ENCODE data around the gene TBRG1. TPM values are rescaled to one million over a fixed set of nuclear protein-coding genes. Genes with fewer than 3 reads are reported as not detected.
A peak's percentile ranks its signal among the peaks of the same experiment; 100 is the strongest.

Gene TBRG1
- total RNA-seq, 1 donor from 2014 or later = 35.9 TPM

- DNase-seq (ENCODE audit: low spot score in 2 of 2) (no peak), FAIRE-seq (no peak)
These were observed 10.6 kb upstream of the TBRG1 start for GRCh38 chr11:124612045-124612444.

GRCh38 chr11:124612567-124613246 lies 10.0 kb upstream of the TBRG1 start:
- FAIRE-seq (no peak), DNase-seq (ENCODE audit: low spot score in 2 of 2) (no peak)

DNA sequence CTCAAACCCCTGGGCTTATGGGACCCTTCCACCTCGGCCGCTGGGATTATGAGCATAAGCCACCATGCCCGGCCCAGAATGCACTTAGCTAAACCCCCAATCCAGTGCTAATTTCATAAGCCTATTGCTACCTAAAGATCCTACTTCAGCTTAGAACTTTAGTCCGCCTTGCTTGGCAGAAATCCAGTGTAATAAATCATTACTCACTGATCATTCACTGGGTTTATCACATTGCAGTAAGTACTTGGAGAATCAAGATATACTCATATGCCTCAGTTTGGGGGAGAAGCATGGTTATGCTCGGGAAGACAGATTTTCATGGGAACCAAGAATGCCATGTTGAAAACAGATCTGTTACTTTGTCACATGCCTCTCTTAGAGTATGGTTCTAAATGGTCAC lies 3.8 kb upstream of the TBRG1 start:
- no peak for DNase-seq (ENCODE audit: low spot score in 2 of 2)
- no peak for FAIRE-seq

- FAIRE-seq = peak; percentile 28
- DNase-seq (ENCODE audit: low spot score in 2 of 2) = no peak
These were observed 1.3 kb downstream of the TBRG1 start for GRCh38 chr11:124623861-124624525.

DNA sequence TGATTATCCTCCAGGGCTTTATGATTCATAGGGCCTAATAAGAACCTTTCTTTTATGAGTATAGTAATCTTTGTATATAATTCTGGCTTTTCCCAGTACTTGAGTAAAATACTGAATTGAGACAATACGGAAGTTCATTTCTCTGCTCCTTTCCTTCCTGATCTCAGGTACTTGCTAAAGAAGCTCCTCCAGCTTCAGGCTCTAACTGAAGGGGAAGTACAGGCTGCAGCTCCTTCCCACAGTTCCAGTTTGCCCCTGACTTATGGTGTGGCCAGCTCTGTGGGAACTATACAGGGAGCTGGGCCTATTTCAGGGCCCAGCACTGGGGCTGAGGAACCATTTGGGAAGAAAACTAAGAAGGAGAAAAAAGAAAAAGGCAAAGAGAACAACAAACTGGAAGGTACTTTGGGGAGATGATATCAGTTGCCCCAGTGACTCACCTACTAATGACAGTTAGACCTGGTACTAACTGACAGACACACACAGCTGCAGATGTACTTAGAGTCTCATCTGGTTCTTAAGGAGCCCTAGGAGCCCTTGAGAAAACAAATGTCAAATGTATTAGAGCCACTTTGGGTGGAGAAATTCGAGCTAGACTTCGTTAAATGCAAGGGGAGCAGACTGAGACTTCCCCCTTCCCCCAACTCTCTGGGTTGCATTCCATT lies 3.0 kb downstream of the TBRG1 start:
- FAIRE-seq (no peak), DNase-seq (ENCODE audit: low spot score in 2 of 2) (no peak)

- DNase-seq (ENCODE audit: low spot score in 2 of 2) (no peak), FAIRE-seq (no peak)
These were observed 4.9 kb downstream of the TBRG1 start for GRCh38 chr11:124627546-124627945.

- no peak for DNase-seq (ENCODE audit: low spot score in 2 of 2)
- FAIRE-seq = no peak
These were observed 7.3 kb downstream of the TBRG1 start for GRCh38 chr11:124629961-124630360.

- DNase-seq (ENCODE audit: low spot score in 2 of 2) (no peak), FAIRE-seq (no peak)
These were observed 10.7 kb downstream of the TBRG1 start for GRCh38 chr11:124633355-124633754.

DNA sequence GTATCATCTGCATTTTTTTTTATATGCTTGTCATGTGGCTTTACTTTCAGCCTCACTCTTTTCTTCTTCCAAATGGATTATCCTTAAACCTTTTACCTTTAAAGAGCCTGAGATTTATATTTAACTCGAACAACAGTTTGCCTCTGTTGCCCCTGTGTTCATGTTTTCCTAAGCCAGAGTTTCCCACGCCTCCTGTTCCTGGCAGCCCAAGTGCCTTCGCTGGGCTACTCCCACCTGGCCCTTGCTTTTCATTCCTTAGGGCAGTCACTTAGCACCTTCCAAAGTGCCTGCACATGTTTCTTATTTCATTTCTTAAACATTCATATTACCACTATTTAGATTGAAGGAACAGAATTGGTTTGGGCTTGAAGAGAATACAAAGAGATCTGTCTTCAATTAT lies 13.3 kb downstream of the TBRG1 start:
- DNase-seq (ENCODE audit: low spot score in 2 of 2) (no peak), FAIRE-seq (no peak)

GRCh38 chr11:124638500-124638899 lies 15.8 kb downstream of the TBRG1 start:
- DNase-seq (ENCODE audit: low spot score in 2 of 2) (no peak), FAIRE-seq (no peak)

DNA sequence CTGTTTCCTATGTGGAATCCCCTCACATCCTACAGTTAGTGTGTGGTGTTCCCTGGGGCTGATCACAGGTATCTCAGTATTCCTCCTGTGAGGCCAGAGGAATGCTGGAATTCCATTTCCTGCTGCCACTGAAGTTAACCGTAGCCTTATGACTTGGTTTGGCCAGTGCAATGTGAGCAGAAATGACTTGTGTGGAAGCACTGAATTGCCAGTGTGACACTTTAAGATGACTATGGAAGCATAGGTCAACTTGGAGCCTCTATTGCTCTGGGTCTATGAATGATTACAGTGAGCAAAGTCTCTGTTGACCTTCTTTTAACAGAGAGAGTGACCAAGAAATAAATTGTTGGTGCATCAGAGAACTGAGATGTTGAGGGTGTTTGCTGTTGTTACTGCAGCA lies 16.5 kb downstream of the TBRG1 start:
- no peak for FAIRE-seq
- DNase-seq (ENCODE audit: low spot score in 2 of 2) = no peak

- FAIRE-seq = no peak
- DNase-seq (ENCODE audit: low spot score in 2 of 2) = no peak
These were observed 18.0 kb downstream of the TBRG1 start for GRCh38 chr11:124640666-124641065.

GRCh38 chr11:124642628-124643027 lies 20.0 kb downstream of the TBRG1 start:
- no peak for FAIRE-seq
- DNase-seq (ENCODE audit: low spot score in 2 of 2) = no peak

GRCh38 chr11:124643042-124643604 lies 20.5 kb downstream of the TBRG1 start:
- FAIRE-seq (no peak), DNase-seq (ENCODE audit: low spot score in 2 of 2) (no peak)

- DNase-seq (ENCODE audit: low spot score in 2 of 2) (no peak), FAIRE-seq (no peak)
These were observed 21.2 kb downstream of the TBRG1 start for GRCh38 chr11:124643605-124644425.

DNA sequence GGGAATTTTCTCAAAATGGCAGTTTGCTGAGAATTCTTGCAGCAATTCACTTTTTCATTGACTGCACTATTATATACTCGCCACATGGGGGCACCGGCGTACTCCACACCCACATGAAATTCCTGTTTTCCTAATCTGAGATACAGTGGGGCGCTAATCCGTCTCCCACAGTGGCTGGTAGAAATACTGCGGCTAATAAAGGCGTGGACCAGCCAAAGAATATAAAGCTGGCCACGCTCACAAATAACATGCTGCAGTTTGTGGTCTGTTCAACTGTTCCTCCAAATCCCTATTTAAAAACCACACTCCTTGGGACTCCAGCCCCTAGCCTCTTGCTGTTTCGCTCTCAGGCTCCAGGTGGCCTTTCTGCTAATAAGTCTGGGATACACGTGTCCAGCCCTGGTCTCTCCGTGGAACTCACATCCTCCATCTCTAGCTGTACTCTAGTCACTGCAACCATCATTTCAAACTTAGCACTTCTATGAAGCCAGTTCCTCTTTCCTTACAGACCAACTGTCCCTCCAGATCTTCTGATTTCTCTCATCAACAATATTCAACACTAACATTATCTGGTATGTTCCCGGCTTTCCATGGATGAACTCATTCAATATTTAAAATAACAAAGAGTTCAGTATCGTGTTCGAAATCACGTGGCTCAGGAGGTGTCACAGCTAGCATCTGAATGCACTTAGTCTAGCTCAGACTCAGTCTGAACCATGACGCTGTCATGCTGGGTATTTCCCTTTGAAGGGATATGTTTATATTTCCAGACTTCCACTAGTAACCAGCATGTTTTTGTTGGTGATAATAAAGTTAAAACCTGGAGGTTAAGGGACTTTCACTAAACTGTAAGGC lies 22.0 kb downstream of the TBRG1 start:
- DNase-seq (ENCODE audit: low spot score in 2 of 2) = peak; percentile 24 to 45
- no peak for FAIRE-seq

DNA sequence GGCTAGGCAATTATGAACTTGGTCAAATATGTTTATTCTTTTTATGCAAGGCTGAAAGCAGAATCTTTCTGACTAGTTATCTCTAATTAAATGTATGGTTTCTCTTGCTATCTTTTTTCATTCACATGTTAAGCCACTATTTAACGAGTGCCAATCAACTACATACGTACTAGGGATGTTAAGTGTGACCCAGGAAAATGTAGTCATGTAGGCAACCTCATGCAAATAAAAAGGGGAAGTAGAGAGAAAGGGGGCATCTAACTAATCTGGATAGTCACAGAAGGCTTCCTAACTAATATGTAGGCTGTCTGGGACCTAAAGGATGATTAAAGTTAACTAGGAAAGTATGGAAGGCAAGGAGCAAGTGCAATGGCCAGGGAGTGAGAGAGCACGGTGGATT lies 23.5 kb downstream of the TBRG1 start:
- DNase-seq (ENCODE audit: low spot score in 2 of 2) (no peak), FAIRE-seq (no peak)

DNA sequence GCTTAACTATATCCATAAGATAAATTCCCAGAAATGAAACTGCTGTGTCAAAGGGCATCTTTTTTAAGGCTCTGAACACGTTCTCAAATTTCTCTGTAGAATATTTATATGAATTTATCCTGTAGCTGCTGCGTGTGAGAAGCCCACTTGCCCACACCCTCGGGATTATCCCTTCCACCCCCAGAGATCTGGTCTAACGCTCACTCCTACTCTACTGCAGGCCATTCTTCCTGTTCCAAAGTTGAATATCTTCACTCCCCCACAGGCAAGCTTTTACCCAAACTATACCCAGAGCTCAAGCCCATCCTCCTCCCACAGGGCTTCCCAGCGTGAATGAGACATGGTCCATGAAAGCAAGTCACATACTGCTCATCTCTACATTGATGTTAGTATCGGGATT lies 25.9 kb downstream of the TBRG1 start:
- DNase-seq (ENCODE audit: low spot score in 2 of 2) = no peak
- no peak for FAIRE-seq

DNA sequence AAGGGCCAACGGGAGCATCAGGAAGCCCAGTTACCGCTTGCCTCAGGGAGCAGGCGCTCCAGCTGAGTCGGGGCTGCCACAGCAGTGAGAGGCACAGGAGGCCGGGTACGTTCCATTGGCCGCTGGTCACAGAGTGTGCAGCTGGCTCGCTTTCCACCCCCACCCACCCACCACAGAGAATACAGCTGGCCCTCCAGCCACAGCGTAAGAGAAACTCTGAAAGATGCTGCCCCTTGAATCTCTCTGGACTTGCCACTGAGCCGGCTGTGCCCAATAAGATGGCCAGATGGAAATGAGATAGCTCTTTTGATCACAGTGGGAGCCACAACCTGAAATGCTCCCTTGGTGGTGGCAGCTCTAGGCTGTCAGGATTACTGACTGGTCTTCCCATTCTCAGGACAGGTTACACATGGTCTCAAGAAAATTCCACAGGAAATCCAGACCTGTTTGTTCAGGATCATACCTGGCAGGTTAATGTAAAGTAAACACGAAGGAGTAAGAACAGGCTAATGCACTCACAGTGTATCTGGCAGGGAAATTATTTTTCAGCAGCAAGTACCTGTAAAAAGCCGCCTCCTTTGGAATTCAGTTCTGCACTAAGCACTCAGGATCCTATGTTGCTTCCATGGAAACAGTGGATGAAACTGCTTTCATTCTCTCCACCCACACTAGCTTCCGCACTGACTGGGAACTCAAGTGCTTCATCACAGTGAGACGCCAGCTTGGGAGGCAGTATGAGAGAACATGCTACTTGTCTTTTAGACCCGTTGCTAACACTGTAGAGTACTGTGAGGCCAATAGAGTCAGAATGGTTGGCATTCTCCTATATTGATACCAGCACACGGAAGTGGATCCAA lies 34.3 kb downstream of the TBRG1 start:
- FAIRE-seq (no peak), DNase-seq (ENCODE audit: low spot score in 2 of 2) (no peak)
